ENCODE data around the gene ASH1L. TPM values are rescaled to one million over a fixed set of nuclear protein-coding genes. Genes with fewer than 3 reads are reported as not detected.
"Not testable (repeated sequence)": the region's sequence is repeated elsewhere in the genome, so short reads cannot be mapped to it uniquely, and the experiment has no call there.

ASH1L gene
- polyA plus RNA-seq, 1 experiment: 30.6 TPM

DNA sequence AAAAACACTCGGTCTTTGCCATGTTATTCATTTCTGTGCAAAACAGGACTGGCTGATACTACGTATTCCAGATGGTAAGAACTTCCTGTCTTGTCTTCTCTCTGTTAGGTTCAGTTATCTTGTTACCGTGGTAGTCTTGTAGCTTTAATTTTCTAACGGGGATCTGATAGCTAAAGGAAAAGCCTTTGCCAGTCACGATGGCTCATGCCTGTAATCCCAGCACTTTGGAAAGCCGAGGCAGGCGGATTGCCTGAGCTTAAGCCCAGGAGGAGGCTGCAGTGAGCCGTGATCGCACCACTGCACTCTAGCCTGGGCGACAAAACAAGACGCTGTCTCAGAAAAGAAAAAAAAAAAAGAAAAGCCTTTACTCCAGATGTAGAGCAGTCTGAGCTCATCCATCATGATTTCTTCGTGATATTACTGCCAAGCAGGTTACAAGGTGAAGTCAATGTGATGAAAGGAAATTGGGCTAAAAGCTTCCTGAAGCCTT lies 36.3 kb upstream of the ASH1L start:
- H3K27ac ChIP-seq (ENCODE audit: low read depth, low read length): no peak overlapping the region
- CTCF ChIA-PET: interaction anchor here (0.6 to 0.7 kb wide), 3 partner anchors 50 to 349 kb away, joined by 3 to 4 read pairs (median 3); no protein-coding TSS in a partner anchor

DNA sequence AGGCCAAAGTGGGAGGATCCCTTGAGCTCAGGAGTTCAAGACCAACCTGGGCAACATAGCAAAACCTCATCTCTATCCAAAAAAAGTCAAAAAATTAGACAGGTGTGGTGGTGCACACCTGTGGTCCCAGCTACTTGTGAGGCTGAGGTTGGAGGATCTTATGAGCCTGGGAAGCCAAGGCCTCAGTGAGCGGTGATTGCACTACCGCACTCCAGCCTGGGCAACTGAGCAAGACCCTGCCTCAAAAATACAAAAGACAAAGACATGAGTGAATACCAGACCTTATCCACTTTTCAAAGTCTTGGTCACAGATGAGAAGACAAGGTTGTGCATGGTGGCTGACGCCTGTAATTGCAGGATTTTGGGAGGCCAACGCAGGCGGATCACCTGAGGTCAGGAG lies 34.3 kb upstream of the ASH1L start:
- ChIA-PET POLR2A (no interaction called here), CTCF (interaction anchor here (3.0 kb wide), 1 partner anchor 346 kb away, joined by 14 read pairs; no protein-coding TSS in a partner anchor)
- no peak for DNase-seq (ENCODE audit: low read depth, low spot score)

More for the DNA sequence above, 36.3 kb upstream of the ASH1L start:
- POLR2A ChIA-PET: interaction anchor here (0.7 kb wide), 1 partner anchor 48 kb away, joined by 3 read pairs; no protein-coding TSS in a partner anchor
- H3K9me3 ChIP-seq (ENCODE audit: control insufficient read depth, insufficient read depth, low read length): no peaks in the 10 kb centered on the region
- peak overlapping the region; percentile 15; the same call in 1 of the 2 replicates for H3K4me3 ChIP-seq (ENCODE audit: low read depth, low read length)
- TF ChIP-seq, protein P1, sequence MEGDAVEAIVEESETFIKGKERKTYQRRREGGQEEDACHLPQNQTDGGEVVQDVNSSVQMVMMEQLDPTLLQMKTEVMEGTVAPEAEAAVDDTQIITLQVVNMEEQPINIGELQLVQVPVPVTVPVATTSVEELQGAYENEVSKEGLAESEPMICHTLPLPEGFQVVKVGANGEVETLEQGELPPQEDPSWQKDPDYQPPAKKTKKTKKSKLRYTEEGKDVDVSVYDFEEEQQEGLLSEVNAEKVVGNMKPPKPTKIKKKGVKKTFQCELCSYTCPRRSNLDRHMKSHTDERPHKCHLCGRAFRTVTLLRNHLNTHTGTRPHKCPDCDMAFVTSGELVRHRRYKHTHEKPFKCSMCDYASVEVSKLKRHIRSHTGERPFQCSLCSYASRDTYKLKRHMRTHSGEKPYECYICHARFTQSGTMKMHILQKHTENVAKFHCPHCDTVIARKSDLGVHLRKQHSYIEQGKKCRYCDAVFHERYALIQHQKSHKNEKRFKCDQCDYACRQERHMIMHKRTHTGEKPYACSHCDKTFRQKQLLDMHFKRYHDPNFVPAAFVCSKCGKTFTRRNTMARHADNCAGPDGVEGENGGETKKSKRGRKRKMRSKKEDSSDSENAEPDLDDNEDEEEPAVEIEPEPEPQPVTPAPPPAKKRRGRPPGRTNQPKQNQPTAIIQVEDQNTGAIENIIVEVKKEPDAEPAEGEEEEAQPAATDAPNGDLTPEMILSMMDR (IDR thresholded peaks at IDR 0.05; ENCODE audit: low read depth, low read length): no peak
- no peak for DNase-seq (ENCODE audit: low read depth, low spot score)
- H3K27me3 ChIP-seq (ENCODE audit: control insufficient read depth, insufficient read depth, low read length): no peaks in the 10 kb centered on the region

DNA sequence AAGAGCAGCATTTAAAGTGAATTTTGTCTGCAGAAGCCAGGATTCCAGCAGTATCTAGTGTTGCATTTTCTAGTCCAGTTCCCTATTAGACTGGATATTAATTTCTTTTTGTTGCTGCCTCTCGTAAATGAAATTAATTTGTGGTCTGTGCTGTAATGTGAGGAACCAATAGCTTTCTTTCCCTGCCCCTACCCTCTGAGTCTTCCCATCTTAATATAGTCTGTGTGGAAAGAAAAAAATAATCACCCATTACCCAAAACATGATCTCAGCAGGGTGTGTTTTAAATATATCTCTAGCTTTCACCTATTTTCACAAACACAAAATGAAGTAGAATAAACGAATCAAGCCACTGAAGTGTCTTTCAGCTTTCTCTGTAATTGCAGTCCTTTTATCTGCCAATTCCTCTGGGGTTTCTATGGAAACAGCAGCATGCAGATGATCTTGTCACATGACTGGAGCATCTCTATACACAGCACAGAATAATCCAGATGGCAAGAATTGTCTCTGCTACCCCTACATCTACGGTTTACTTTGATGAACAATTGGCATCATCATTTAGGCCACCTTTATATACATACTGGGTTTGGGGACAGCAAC lies 33.4 kb upstream of the ASH1L start:
- H3K9me3 ChIP-seq (ENCODE audit: control insufficient read depth, insufficient read depth, low read length); H3K27ac ChIP-seq (ENCODE audit: low read depth, low read length); POLR2A ChIA-PET; DNase-seq (ENCODE audit: low read depth, low spot score); H3K4me3 ChIP-seq (ENCODE audit: low read depth, low read length); H3K27me3 ChIP-seq (ENCODE audit: control insufficient read depth, insufficient read depth, low read length): not testable (repeated sequence)
- CTCF ChIA-PET: interaction anchor here (3.0 kb wide), 1 partner anchor 345 kb away, joined by 14 read pairs; no protein-coding TSS in a partner anchor

More for the DNA sequence above, 34.3 kb upstream of the ASH1L start:
- Histone ChIP-seq H3K27ac (ENCODE audit: low read depth, low read length) (no peak overlapping the region), H3K9me3 (ENCODE audit: control insufficient read depth, insufficient read depth, low read length) (no peaks in the 10 kb centered on the region), H3K4me3 (ENCODE audit: low read depth, low read length) (no peak overlapping the region), H3K27me3 (ENCODE audit: control insufficient read depth, insufficient read depth, low read length) (no peaks in the 10 kb centered on the region)
- TF ChIP-seq, protein P1 (IDR thresholded peaks at IDR 0.05; ENCODE audit: low read depth, low read length): no peak

DNA sequence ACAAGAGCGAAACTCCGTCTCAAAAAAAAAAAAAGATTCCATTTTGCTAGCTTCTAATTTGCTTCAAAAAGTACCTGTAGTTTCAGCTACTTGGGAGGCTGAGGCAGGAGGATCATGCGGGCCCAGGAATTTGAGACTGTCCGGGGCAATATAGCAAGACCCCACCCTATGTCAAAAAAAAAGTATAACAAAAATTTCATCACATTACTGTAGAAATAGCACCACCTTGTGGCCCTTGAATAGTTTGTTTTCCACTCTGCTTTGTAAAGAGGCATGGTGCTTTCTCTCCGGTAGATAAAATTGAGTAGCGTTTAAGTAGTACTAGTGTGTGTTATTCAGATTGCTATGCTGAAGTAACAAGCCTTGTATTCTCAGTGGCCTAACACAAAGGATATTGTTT lies 29.2 kb upstream of the ASH1L start:
- ChIA-PET POLR2A (no interaction called here), CTCF (interaction anchor here (0.6 to 1.9 kb wide), 8 partner anchors 16 to 341 kb away, joined by 3 to 18 read pairs (median 3); no protein-coding TSS in a partner anchor)
- DNase-seq (ENCODE audit: low read depth, low spot score): no peak

DNA sequence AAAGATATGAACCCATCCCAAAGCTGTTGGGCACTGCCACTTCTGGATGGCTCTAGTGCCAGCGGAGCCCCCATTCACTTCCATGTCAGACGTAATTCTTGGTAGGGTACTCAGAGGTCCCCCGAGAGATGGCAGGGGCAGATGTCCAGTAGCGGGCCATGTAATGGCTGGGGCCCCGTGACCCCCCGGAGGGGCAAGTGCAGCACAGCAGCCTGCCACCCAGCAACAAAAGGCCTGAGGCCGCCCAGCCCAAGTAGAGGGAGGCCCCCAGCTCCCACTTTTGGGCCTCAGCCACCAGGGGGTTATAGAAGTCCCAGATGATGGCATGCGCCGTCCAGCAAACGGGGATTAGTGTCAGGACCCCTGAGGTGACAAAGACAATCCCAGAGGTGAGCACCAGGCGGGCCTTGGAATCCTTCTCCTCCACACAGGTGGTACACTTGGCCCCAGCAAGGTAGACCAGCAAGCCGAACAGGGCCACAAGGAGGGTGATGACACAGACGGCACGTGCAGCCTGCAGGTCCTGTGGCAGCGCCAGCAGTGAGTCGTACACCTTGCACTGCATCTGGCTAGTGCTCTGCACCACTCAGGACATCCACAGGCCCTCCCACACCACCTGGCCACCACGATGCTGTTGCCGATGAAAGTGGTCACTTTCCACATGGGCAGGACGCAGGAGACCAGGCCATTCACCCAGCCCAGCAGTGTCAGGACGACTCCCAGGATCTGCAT lies 28.1 kb upstream of the ASH1L start:
- H3K4me3 ChIP-seq (ENCODE audit: low read depth, low read length); H3K27ac ChIP-seq (ENCODE audit: low read depth, low read length); H3K27me3 ChIP-seq (ENCODE audit: control insufficient read depth, insufficient read depth, low read length); DNase-seq (ENCODE audit: low read depth, low spot score); H3K9me3 ChIP-seq (ENCODE audit: control insufficient read depth, insufficient read depth, low read length); POLR2A ChIA-PET: not testable (repeated sequence)
- CTCF ChIA-PET: interaction anchor here (0.7 to 1.9 kb wide), 4 partner anchors 337 to 340 kb away, joined by 3 to 18 read pairs (median 3); no protein-coding TSS in a partner anchor

More for the DNA sequence above, 29.2 kb upstream of the ASH1L start:
- no peaks in the 10 kb centered on the region for H3K9me3 ChIP-seq (ENCODE audit: control insufficient read depth, insufficient read depth, low read length)
- no peak overlapping the region for H3K27ac ChIP-seq (ENCODE audit: low read depth, low read length)
- no peak overlapping the region for H3K4me3 ChIP-seq (ENCODE audit: low read depth, low read length)
- TF ChIP-seq, protein P1 (IDR thresholded peaks at IDR 0.05; ENCODE audit: low read depth, low read length): peak; percentile 55
- H3K27me3 ChIP-seq (ENCODE audit: control insufficient read depth, insufficient read depth, low read length): no peaks in the 10 kb centered on the region

DNA sequence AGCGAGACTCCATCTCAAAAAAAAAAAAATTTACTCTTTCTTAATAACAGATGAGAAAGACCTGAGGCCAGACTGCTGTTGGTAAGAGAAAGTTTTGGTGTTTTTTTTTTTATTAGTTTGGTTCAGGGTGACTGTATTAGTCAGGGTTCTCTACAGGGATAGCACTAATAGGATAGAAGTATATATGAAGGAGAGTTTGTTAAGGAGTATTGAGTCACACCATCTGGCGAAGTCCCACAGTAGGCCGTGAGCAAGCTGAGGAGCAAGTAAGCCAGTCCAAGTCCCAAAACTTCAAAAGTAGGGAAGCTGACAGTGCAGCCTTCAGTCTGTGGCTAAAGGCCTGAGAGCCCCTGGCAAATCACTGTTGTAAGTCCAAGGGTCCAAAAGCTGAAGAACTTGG lies 26.7 kb upstream of the ASH1L start:
- CTCF ChIA-PET; DNase-seq (ENCODE audit: low read depth, low spot score); H3K27me3 ChIP-seq (ENCODE audit: control insufficient read depth, insufficient read depth, low read length); H3K4me3 ChIP-seq (ENCODE audit: low read depth, low read length); POLR2A ChIA-PET; H3K27ac ChIP-seq (ENCODE audit: low read depth, low read length); H3K9me3 ChIP-seq (ENCODE audit: control insufficient read depth, insufficient read depth, low read length): not testable (repeated sequence)

DNA sequence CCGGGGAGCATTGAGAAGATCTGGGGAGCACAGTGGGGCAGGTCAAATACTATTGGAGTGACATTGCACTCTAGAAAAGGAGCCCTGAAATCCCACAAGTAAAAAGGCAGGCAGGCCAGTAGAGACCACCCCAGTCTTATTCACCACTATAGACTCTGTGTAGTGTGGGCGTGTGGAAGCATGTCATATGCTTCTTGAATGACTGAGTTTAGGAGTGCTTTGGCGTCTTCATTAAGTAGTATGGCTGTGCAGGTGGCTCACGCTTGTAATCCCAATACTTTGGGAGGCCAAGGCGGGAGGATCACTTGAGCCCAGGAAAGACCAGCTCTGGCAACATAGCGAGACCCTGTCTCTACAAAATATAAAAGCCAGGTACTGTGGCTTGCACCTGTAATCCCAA lies 21.2 kb upstream of the ASH1L start:
- CTCF ChIA-PET: interaction anchor here (0.9 kb wide), 1 partner anchor 333 kb away, joined by 3 read pairs; no protein-coding TSS in a partner anchor
- H3K4me3 ChIP-seq (ENCODE audit: low read depth, low read length); POLR2A ChIA-PET: not testable (repeated sequence)

DNA sequence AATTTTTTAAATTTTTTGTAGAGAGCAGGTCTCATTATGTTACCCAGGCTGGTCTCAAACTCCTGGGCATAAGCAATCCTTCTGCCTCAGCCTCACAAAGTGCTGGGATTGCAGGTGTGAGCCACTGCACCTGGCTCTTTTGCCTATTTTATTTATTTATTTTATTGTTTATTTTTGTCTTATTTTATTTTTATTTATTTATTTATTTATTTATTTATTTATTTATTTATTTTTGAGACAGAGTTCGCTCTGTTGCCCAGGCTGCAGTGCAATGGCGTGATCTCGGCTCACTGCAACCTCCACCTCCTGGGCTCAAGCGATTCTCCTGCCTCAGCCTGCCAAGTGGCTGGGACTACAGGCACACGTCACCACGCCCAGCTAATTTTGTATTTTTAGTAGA lies 13.0 kb upstream of the ASH1L start:
- H3K4me3 ChIP-seq (ENCODE audit: low read depth, low read length); H3K9me3 ChIP-seq (ENCODE audit: control insufficient read depth, insufficient read depth, low read length); H3K27me3 ChIP-seq (ENCODE audit: control insufficient read depth, insufficient read depth, low read length); CTCF ChIA-PET; DNase-seq (ENCODE audit: low read depth, low spot score); POLR2A ChIA-PET; H3K27ac ChIP-seq (ENCODE audit: low read depth, low read length): not testable (repeated sequence)

More for the DNA sequence above, 21.2 kb upstream of the ASH1L start:
- H3K9me3 ChIP-seq (ENCODE audit: control insufficient read depth, insufficient read depth, low read length); H3K27me3 ChIP-seq (ENCODE audit: control insufficient read depth, insufficient read depth, low read length); DNase-seq (ENCODE audit: low read depth, low spot score); H3K27ac ChIP-seq (ENCODE audit: low read depth, low read length): not testable (repeated sequence)
